Muscle layer of colon (tissue), 2 donors: ENCODE results near the gene COPS2.
"Not testable (repeated sequence)": the region's sequence is repeated elsewhere in the genome, so short reads cannot be mapped to it uniquely, and the experiment has no call there.

Source experiments
- H3K27ac ChIP-seq: one replicate; pipeline ENCODE4 v1.7.0; 2013; ENCODE audit warnings: low read depth, mild to moderate bottlenecking, low read length, moderate library complexity
- H3K27me3 ChIP-seq, 2 donors: one replicate each; pipeline ENCODE4 v1.7.0; 2013; ENCODE audit warnings: low read length in 2 of 2, mild to moderate bottlenecking in 2 of 2; ENCODE audit not compliant: insufficient read depth in 2 of 2, control insufficient read depth in 1 of 2
- H3K36me3 ChIP-seq: one replicate; pipeline ENCODE4 v1.7.0; 2013; ENCODE audit warnings: mild to moderate bottlenecking, low read length; ENCODE audit not compliant: insufficient read depth
- H3K4me1 ChIP-seq: one replicate; pipeline ENCODE4 v1.7.0; 2013; ENCODE audit warnings: mild to moderate bottlenecking, low read length; ENCODE audit not compliant: insufficient read depth
- H3K4me3 ChIP-seq, 2 donors: one replicate each; pipeline ENCODE4 v1.7.0; 2013; ENCODE audit warnings: low read length in 2 of 2, low read depth in 1 of 2, mild to moderate bottlenecking in 1 of 2, moderate library complexity in 1 of 2
- H3K9ac ChIP-seq: one replicate; pipeline ENCODE4 v1.7.0; 2013; ENCODE audit warnings: low read length
- H3K9me3 ChIP-seq: one replicate; pipeline ENCODE4 v1.7.0; 2013; ENCODE audit warnings: mild to moderate bottlenecking, low read length
- donor health status: abdominal sarcoma.
- donor health status: Adenocarcinoma of cecum.

COPS2 gene

GRCh38 chr15:49179433-49180190 is 24.2 kb upstream of the COPS2 start:
- Histone ChIP-seq H3K4me3 (no peak overlapping the region), H3K27ac (no peak overlapping the region), H3K4me1 (no peaks in the 10 kb centered on the region)

GRCh38 chr15:49178497-49178896 is 23.1 kb upstream of the COPS2 start:
- H3K9me3 ChIP-seq: no peaks in the 10 kb centered on the region
- no peaks in the 10 kb centered on the region for H3K36me3 ChIP-seq
- no peaks in the 10 kb centered on the region for H3K4me1 ChIP-seq
- no peaks in the 10 kb centered on the region for H3K27me3 ChIP-seq
- H3K27ac ChIP-seq: no peak overlapping the region
- no peak overlapping the region for H3K9ac ChIP-seq
- no peak overlapping the region for H3K4me3 ChIP-seq

More at GRCh38 chr15:49179433-49180190, 24.2 kb upstream of the COPS2 start:
- Histone ChIP-seq H3K9me3 (no peaks in the 10 kb centered on the region), H3K27me3 (no peaks in the 10 kb centered on the region), H3K36me3 (no peaks in the 10 kb centered on the region), H3K9ac (no peak overlapping the region)

- H3K9ac ChIP-seq, H3K4me1 ChIP-seq, H3K36me3 ChIP-seq, H3K27ac ChIP-seq, H3K4me3 ChIP-seq, H3K9me3 ChIP-seq, H3K27me3 ChIP-seq: not testable (repeated sequence)
These were observed 20.4 kb upstream of the COPS2 start for GRCh38 chr15:49175582-49176397.

GRCh38 chr15:49174902-49175301 is 19.5 kb upstream of the COPS2 start:
- Histone ChIP-seq H3K9me3 (no peaks in the 10 kb centered on the region), H3K27me3 (no peaks in the 10 kb centered on the region), H3K4me3 (no peak overlapping the region), H3K27ac (no peak overlapping the region), H3K9ac (no peak overlapping the region), H3K4me1 (no peaks in the 10 kb centered on the region), H3K36me3 (no peaks in the 10 kb centered on the region)

GRCh38 chr15:49171790-49172189 is 16.4 kb upstream of the COPS2 start:
- Histone ChIP-seq H3K36me3 (no peaks in the 10 kb centered on the region), H3K27ac (no peak overlapping the region), H3K9me3 (no peaks in the 10 kb centered on the region), H3K27me3 (no peaks in the 10 kb centered on the region), H3K4me1 (no peaks in the 10 kb centered on the region), H3K4me3 (no peak overlapping the region), H3K9ac (no peak overlapping the region)

- peak within 1 kb of the TSS; percentile 67 for H3K9ac ChIP-seq
- no peaks in the 10 kb centered on the region for H3K36me3 ChIP-seq
- peak within 1 kb of the TSS; percentile 70 for H3K27ac ChIP-seq
- H3K27me3 ChIP-seq: no peaks in the 10 kb centered on the region
- H3K9me3 ChIP-seq: no peaks in the 10 kb centered on the region
- H3K4me3 ChIP-seq: peak within 1 kb of the TSS; percentile 58 to 85
- H3K4me1 ChIP-seq: no peaks in the 10 kb centered on the region
These were observed 14.6 kb upstream of the COPS2 start, which contains the start of gene GALK2 for GRCh38 chr15:49169880-49170597. Gene GALK2 (plus strand): TSS chr15:49170247. CDS start chr15:49170323, 76 bp downstream.

GRCh38 chr15:49168016-49168415 is 12.6 kb upstream of the COPS2 start:
- Histone ChIP-seq H3K4me1 (no peaks in the 10 kb centered on the region), H3K36me3 (no peaks in the 10 kb centered on the region), H3K4me3 (no peak overlapping the region), H3K27ac (no peak overlapping the region), H3K27me3 (no peaks in the 10 kb centered on the region), H3K9me3 (no peaks in the 10 kb centered on the region), H3K9ac (no peak overlapping the region)

- no peaks in the 10 kb centered on the region for H3K27me3 ChIP-seq
- no peaks in the 10 kb centered on the region for H3K4me1 ChIP-seq
- H3K9ac ChIP-seq: no peak overlapping the region
- no peaks in the 10 kb centered on the region for H3K9me3 ChIP-seq
- no peak overlapping the region for H3K4me3 ChIP-seq
- H3K27ac ChIP-seq: no peak overlapping the region
- peaks cover 7% of the 10 kb centered on the region for H3K36me3 ChIP-seq
These were observed 9.5 kb upstream of the COPS2 start for GRCh38 chr15:49164865-49165264.

- H3K36me3 ChIP-seq: peaks cover 7% of the 10 kb centered on the region
- H3K9me3 ChIP-seq: no peaks in the 10 kb centered on the region
- no peaks in the 10 kb centered on the region for H3K27me3 ChIP-seq
- H3K9ac ChIP-seq: no peak overlapping the region
- no peak overlapping the region for H3K27ac ChIP-seq
- H3K4me1 ChIP-seq: no peaks in the 10 kb centered on the region
- H3K4me3 ChIP-seq: no peak overlapping the region
These were observed 8.3 kb upstream of the COPS2 start for GRCh38 chr15:49163678-49164077.

GRCh38 chr15:49155834-49156627 is 632 bp upstream of the COPS2 start:
- Histone ChIP-seq H3K4me3 (peak overlapping the region; percentile 77 to 91), H3K27ac (peak overlapping the region; percentile 62), H3K9me3 (no peaks in the 10 kb centered on the region), H3K36me3 (no peaks in the 10 kb centered on the region), H3K27me3 (no peaks in the 10 kb centered on the region), H3K9ac (peak overlapping the region; percentile 97), H3K4me1 (peaks cover 7% of the 10 kb centered on the region)

- no peaks in the 10 kb centered on the region for H3K9me3 ChIP-seq
- no peaks in the 10 kb centered on the region for H3K36me3 ChIP-seq
- peak overlapping the region; percentile 74 for H3K27ac ChIP-seq
- no peaks in the 10 kb centered on the region for H3K27me3 ChIP-seq
- peak overlapping the region; percentile 97 for H3K9ac ChIP-seq
- H3K4me1 ChIP-seq: peaks cover 7% of the 10 kb centered on the region
- H3K4me3 ChIP-seq: peak overlapping the region; percentile 85 to 91
These were observed 645 bp downstream of the COPS2 start for GRCh38 chr15:49154799-49155109.
